ENCODE measurements around the gene SPRYD4. TPM values are rescaled to one million over a fixed set of nuclear protein-coding genes. Genes with fewer than 3 reads are reported as not detected.

SPRYD4 gene
- total and polyA plus RNA-seq, 10 of the 15 experiments (the other 5 are each of a cell fraction or from before 2014, with no cell fraction given): 4.1 to 6.0 (median 5.1) TPM

GRCh38 chr12:56468216-56469006 lies at the start of gene SPRYD4 (continued):
- TF ChIP-seq TAF1 (IDR thresholded peaks at IDR 0.05; ENCODE audit: borderline replicate concordance, low read depth, low read length): peak; percentile 96
- TF ChIP-seq TCF12 (IDR thresholded peaks at IDR 0.05; ENCODE audit: low read depth, low read length): peak; percentile 73; the same call in 1 of the 2 replicates
- peak; percentile 88 for TF ChIP-seq PML (IDR thresholded peaks at IDR 0.05; ENCODE audit: low read length)
- TF ChIP-seq TBL1XR1 (IDR thresholded peaks at IDR 0.05; ENCODE audit: low read depth, low read length): 0 out of 2 replicates have a peak, but pooled peaks have one; percentile 40
- TF ChIP-seq ETV6 (conservative IDR thresholded peaks at IDR 0.05 in 1 of 2, IDR thresholded peaks at IDR 0.05 in 1 of 2; ENCODE audit: borderline replicate concordance in 1 of 2, low read depth in 1 of 2): no peak
- TF ChIP-seq RAD51 (IDR thresholded peaks at IDR 0.05): peak; percentile 90
- TF ChIP-seq HDGF (IDR thresholded peaks at IDR 0.05): no peak
- TF ChIP-seq NKRF (conservative IDR thresholded peaks at IDR 0.05): peak; percentile 81
- peak; percentile 49; the same call in 1 of the 2 replicates for TF ChIP-seq POLR2AphosphoS2 (IDR thresholded peaks at IDR 0.05; ENCODE audit: low read depth, low read length)
- peak; percentile 98 for TF ChIP-seq MXI1 (IDR thresholded peaks at IDR 0.05; ENCODE audit: low read depth, low read length)
- TF ChIP-seq BCL11A (IDR thresholded peaks at IDR 0.05; ENCODE audit: low read depth, low read length): 0 out of 2 replicates have a peak, but pooled peaks have one; percentile 9
- peak; percentile 72 for TF ChIP-seq RELA (IDR thresholded peaks at IDR 0.05; ENCODE audit: borderline replicate concordance, partially characterized antibody)
- TF ChIP-seq ZBED1 (IDR thresholded peaks at IDR 0.05; ENCODE audit: borderline replicate concordance): peak; percentile 14
- no peak for TF ChIP-seq ZBTB33 (IDR thresholded peaks at IDR 0.05)
- peak; percentile 22 to 68 (median 27); a peak in 4 of 6 replicates for TF ChIP-seq CTCF (IDR thresholded peaks at IDR 0.05 in 2 of 3, conservative IDR thresholded peaks at IDR 0.05 in 1 of 3; ENCODE audit: control insufficient read depth in 2 of 3, extremely low read depth in 1 of 3, insufficient read depth in 1 of 3, low read depth in 3 of 3, low read length in 3 of 3)
- TF ChIP-seq ZBTB40 (IDR thresholded peaks at IDR 0.05; ENCODE audit: borderline replicate concordance): no peak; the same call in 1 of the 2 replicates
- no peak for TF ChIP-seq STAT3 (IDR thresholded peaks at IDR 0.05; ENCODE audit: low read depth, low read length)
